KMS-11 (cell line): Measurements from ENCODE around the gene CES4A.
"Not testable (repeated sequence)": the region's sequence is repeated elsewhere in the genome, so short reads cannot be mapped to it uniquely, and the experiment has no call there.

ENCODE experiments used
- H2AFZ ChIP-seq: fragments of 200-600 bp; sonication (generic); 2 replicates; pipeline ENCODE4 v1.6.1; 2016; ENCODE audit warnings: antibody characterized with exemption, mixed run types, low read depth
- H3K27ac ChIP-seq: fragments of 200-600 bp; sonication (generic); 2 replicates; pipeline ENCODE4 v1.6.1; 2016; ENCODE audit warnings: mild to moderate bottlenecking, mixed run types
- H3K27me3 ChIP-seq: fragments of 200-600 bp; sonication (generic); 2 replicates; pipeline ENCODE4 v1.6.1; 2017; ENCODE audit warnings: mild to moderate bottlenecking, low read depth, mixed run types, moderate library complexity; ENCODE audit not compliant: insufficient read depth
- H3K36me3 ChIP-seq: fragments of 200-600 bp; sonication (generic); 2 replicates; pipeline ENCODE4 v1.6.1; 2017; ENCODE audit warnings: mild to moderate bottlenecking, mixed run types; ENCODE audit not compliant: insufficient read depth
- H3K4me1 ChIP-seq: fragments of 200-600 bp; sonication (generic); 2 replicates; pipeline ENCODE4 v1.6.1; 2016; ENCODE audit warnings: mild to moderate bottlenecking, low read depth, mixed run types; ENCODE audit not compliant: poor library complexity, severe bottlenecking
- H3K4me2 ChIP-seq: fragments of 200-600 bp; sonication (generic); 2 replicates; pipeline ENCODE4 v1.7.0; 2016; ENCODE audit warnings: mild to moderate bottlenecking, mixed run types
- H3K4me3 ChIP-seq: fragments of 200-600 bp; sonication (generic); IDR thresholded peaks from 2 replicates; pipeline ENCODE4 v1.6.1; 2017; ENCODE audit warnings: low read depth, low read length, mixed read lengths; ENCODE audit not compliant: insufficient read depth
- H3K79me2 ChIP-seq: fragments of 200-600 bp; sonication (generic); 2 replicates; pipeline ENCODE4 v1.6.1; 2016; ENCODE audit warnings: low read depth, mixed run types; ENCODE audit not compliant: insufficient read depth
- H3K9ac ChIP-seq: fragments of 200-600 bp; sonication (generic); 2 replicates; pipeline ENCODE4 v1.6.1; 2016; ENCODE audit warnings: mild to moderate bottlenecking, mixed run types
- H4K20me1 ChIP-seq: fragments of 200-600 bp; sonication (generic); 2 replicates; pipeline ENCODE4 v1.6.1; 2016; ENCODE audit warnings: mild to moderate bottlenecking, mixed run types; ENCODE audit not compliant: insufficient read depth
- TF ChIP-seq, protein P1 (sequence below): fragments of 200-600 bp; sonication (generic); conservative IDR thresholded peaks from 2 replicates; pipeline ENCODE4 v1.6.1; 2017; ENCODE audit warnings: low read depth, mild to moderate bottlenecking, antibody characterized with exemption, low read length, moderate library complexity, mixed read lengths

Gene CES4A

DNA sequence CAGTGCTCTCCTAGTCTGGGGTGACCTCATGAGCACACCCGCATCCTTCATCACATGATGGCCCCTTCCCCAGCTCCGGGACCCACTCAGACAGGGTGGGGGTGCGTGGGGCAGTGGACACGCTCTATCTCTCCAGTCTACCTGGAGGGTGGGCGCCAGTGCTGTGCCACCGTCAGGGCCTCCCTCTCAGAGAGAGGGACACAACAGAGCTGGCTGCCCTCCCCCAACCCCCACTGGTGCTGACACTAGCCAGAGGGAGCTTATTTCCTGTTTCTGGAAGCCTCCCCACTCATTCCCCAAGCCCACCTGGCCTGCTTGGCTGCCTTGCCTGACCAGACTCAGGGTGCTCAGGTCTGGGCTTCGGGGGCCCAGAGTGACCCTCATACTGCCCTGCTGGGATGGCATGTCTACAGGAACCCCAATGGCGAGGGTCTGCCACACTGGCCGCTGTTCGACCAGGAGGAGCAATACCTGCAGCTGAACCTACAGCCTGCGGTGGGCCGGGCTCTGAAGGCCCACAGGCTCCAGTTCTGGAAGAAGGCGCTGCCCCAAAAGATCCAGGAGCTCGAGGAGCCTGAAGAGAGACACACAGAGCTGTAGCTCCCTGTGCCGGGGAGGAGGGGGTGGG, 44.8 kb upstream of the CES4A start:
- TF ChIP-seq, protein P1, sequence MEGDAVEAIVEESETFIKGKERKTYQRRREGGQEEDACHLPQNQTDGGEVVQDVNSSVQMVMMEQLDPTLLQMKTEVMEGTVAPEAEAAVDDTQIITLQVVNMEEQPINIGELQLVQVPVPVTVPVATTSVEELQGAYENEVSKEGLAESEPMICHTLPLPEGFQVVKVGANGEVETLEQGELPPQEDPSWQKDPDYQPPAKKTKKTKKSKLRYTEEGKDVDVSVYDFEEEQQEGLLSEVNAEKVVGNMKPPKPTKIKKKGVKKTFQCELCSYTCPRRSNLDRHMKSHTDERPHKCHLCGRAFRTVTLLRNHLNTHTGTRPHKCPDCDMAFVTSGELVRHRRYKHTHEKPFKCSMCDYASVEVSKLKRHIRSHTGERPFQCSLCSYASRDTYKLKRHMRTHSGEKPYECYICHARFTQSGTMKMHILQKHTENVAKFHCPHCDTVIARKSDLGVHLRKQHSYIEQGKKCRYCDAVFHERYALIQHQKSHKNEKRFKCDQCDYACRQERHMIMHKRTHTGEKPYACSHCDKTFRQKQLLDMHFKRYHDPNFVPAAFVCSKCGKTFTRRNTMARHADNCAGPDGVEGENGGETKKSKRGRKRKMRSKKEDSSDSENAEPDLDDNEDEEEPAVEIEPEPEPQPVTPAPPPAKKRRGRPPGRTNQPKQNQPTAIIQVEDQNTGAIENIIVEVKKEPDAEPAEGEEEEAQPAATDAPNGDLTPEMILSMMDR = no peak
- Histone ChIP-seq H3K4me1 (peaks cover 3% of the 10 kb centered on the region), H2AFZ (no peak overlapping the region), H3K79me2 (no peaks in the 10 kb centered on the region), H3K27me3 (no peaks in the 10 kb centered on the region), H3K4me2 (no peak overlapping the region), H3K27ac (no peak overlapping the region), H3K36me3 (no peaks in the 10 kb centered on the region), H3K9ac (no peak overlapping the region), H4K20me1 (no peaks in the 10 kb centered on the region), H3K4me3 (no peak overlapping the region)

- TF ChIP-seq, protein P1 = no peak
- Histone ChIP-seq H3K27me3 (no peaks in the 10 kb centered on the region), H2AFZ (no peak overlapping the region), H3K79me2 (no peaks in the 10 kb centered on the region), H3K36me3 (no peaks in the 10 kb centered on the region), H4K20me1 (no peaks in the 10 kb centered on the region), H3K4me2 (no peak overlapping the region), H3K4me3 (no peak overlapping the region), H3K9ac (no peak overlapping the region), H3K4me1 (peaks cover 3% of the 10 kb centered on the region), H3K27ac (no peak overlapping the region)
These were observed 44.3 kb upstream of the CES4A start for GRCh38 chr16:66944054-66944441.

GRCh38 chr16:66944971-66945370, 43.4 kb upstream of the CES4A start:
- not testable (repeated sequence) for H3K4me3 ChIP-seq, H4K20me1 ChIP-seq, H3K27me3 ChIP-seq

GRCh38 chr16:66945939-66946338, 42.5 kb upstream of the CES4A start:
- no peak overlapping the region for H2AFZ ChIP-seq
- H3K4me3 ChIP-seq = no peak overlapping the region
- H4K20me1 ChIP-seq = no peaks in the 10 kb centered on the region
- H3K4me2 ChIP-seq = no peak overlapping the region
- peaks cover 3% of the 10 kb centered on the region for H3K4me1 ChIP-seq
- H3K9ac ChIP-seq = no peak overlapping the region
- H3K27me3 ChIP-seq = no peaks in the 10 kb centered on the region
- no peaks in the 10 kb centered on the region for H3K36me3 ChIP-seq
- TF ChIP-seq, protein P1 = no peak
- H3K27ac ChIP-seq = no peak overlapping the region
- H3K79me2 ChIP-seq = no peaks in the 10 kb centered on the region

More at GRCh38 chr16:66944971-66945370, 43.4 kb upstream of the CES4A start:
- H3K36me3 ChIP-seq, H2AFZ ChIP-seq, H3K9ac ChIP-seq, H3K4me1 ChIP-seq, H3K79me2 ChIP-seq, H3K4me2 ChIP-seq, H3K27ac ChIP-seq: not testable (repeated sequence)

DNA sequence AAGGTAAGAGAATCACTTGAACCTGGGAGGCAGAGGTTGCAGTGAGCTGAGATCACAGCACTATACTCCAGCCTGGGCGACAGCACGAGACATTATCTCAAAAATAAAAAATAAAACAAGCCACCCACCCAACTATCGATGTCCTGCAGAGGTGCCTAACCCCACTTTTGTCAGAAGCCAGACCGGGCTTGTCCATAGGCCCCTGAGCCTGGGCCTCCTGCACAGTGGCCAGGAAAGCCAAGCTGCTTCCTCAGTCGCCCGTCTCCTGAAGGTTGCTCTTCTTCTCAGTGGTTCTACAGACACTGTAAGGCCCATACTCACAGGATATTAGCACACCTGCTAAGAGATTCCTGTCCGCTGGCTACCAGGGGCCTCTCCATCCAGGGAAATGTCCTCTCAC, 41.8 kb upstream of the CES4A start:
- Histone ChIP-seq H3K9ac (no peak overlapping the region), H2AFZ (no peak overlapping the region), H3K36me3 (no peaks in the 10 kb centered on the region), H3K27me3 (no peaks in the 10 kb centered on the region), H3K4me2 (no peak overlapping the region), H4K20me1 (no peaks in the 10 kb centered on the region), H3K4me1 (peaks cover 3% of the 10 kb centered on the region), H3K79me2 (no peaks in the 10 kb centered on the region), H3K4me3 (no peak overlapping the region), H3K27ac (no peak overlapping the region)
- TF ChIP-seq, protein P1 = no peak
